LNCaP clone FGC (cell line): ENCODE measurements around the gene MANBA.
"Not testable (repeated sequence)": the region's sequence is repeated elsewhere in the genome, so short reads cannot be mapped to it uniquely, and the experiment has no call there.

Source experiments
- DNase-seq: peaks from one replicate; pipeline ENCODE4 v3.0.0-alpha.2; 2011; ENCODE audit warnings: low read depth
- H3K4me3 ChIP-seq: 2 replicates; pipeline ENCODE4 v1.5.1; 2011; ENCODE audit warnings: mild to moderate bottlenecking, low read depth, low read length, control low read depth
- CTCF ChIP-seq: IDR thresholded peaks from 2 replicates; pipeline ENCODE4 v1.5.1; 2012; ENCODE audit warnings: mild to moderate bottlenecking; ENCODE audit not compliant: control insufficient read depth, insufficient read depth; ENCODE audit errors: extremely low read depth

MANBA gene

DNA sequence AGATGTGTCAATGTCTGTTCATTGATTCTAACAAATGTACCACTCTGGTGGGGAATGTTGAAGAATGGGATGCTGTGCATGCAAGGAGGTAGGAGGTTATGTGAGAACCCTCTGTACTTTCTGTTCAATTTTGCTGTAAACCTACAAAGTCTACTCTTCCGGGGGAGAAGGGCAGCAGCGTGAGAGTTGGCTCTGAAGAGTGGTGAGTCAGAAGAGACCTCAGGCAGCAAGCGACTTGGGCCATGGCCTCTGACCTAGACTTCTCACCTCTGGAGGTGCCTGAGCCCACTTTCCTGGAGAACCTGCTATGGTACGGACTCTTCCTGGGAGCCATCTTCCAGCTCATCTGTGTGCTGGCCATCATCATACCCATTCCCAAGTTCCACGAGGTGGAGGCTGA is 26.7 kb downstream of the MANBA start:
- TF ChIP-seq CTCF = no peak
- no peak for DNase-seq
- H3K4me3 ChIP-seq = no peak overlapping the region

DNA sequence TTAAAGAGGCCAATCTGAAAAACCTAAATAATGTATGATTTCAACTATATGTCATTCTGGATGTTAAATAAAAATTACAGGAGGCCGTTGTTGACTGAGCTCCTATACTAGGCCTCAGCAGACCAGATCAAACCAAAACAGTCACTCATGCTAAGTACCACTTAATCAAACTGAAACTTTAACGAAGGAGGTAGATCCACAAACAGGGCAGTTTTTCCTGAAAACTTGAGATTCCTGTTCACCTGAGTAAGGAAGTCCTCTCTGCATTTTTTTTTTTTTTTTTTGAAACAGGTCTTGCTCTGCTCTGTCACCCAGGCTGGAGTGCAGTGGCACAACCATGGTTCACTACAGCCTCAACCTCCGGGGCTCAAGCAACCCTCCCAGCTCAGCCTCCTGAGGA is 27.7 kb downstream of the MANBA start:
- TF ChIP-seq CTCF = no peak
- H3K4me3 ChIP-seq = no peak overlapping the region
- no peak for DNase-seq

GRCh38 chr4:102732678-102733077 is 28.1 kb downstream of the MANBA start:
- DNase-seq = no peak
- no peak for TF ChIP-seq CTCF
- H3K4me3 ChIP-seq = no peak overlapping the region

GRCh38 chr4:102730968-102731533 is 29.7 kb downstream of the MANBA start:
- DNase-seq = no peak
- no peak for TF ChIP-seq CTCF
- H3K4me3 ChIP-seq = no peak overlapping the region

- H3K4me3 ChIP-seq, DNase-seq: not testable (repeated sequence)
Observed at GRCh38 chr4:102729486-102729885, 31.3 kb downstream of the MANBA start.

DNA sequence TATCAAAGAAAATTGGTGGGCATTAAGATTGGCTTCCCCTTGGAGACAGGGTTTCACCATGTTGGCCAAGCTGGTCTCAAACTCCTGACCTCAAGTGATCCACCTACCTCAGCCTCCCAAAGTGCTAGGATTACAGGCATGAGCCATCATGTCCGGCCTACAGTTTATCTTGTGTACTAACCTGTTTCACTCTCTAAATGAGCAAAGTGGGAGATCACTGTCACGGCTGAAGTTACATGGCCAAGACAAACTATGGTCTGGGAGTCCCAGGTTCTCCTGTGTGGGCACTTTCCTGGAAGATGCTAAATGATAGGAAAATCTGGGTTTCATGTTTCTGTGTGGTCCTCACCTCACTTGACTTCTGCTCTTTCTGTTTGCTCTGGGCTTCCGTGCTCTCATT is 33.8 kb downstream of the MANBA start:
- not testable (repeated sequence) for H3K4me3 ChIP-seq, DNase-seq

DNA sequence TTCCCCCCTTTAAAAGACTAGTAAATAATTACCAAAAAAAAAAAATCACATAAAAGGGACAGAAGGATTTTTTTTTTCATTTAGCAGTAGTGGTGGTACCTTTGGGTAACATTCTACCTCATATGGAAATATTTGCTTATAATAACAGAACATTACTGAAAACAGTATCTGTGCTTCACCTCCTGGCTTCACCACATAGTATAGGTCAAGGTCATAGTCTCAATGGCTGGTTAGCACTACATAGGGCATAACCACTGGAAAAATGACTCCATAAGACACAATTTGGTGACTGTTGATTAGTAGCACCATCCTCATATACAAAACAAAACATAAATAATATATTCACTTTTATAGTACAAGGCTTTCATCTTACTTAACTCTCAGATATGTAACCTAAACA is 34.7 kb downstream of the MANBA start:
- no peak for TF ChIP-seq CTCF
- no peak overlapping the region for H3K4me3 ChIP-seq
- no peak for DNase-seq

GRCh38 chr4:102725229-102725628 is 35.5 kb downstream of the MANBA start:
- H3K4me3 ChIP-seq = no peak overlapping the region
- DNase-seq = no peak
- TF ChIP-seq CTCF = no peak
